Activated B cell treated with CpG ODN at 0.5 μM for 24 hours (primary cell): Measurements from ENCODE around the gene WWP2. TPM values are rescaled to one million over a fixed set of nuclear protein-coding genes. Genes with fewer than 3 reads are reported as not detected.
A peak's percentile ranks its signal among the peaks of the same experiment; 100 is the strongest.
"Not testable (repeated sequence)": the region's sequence is repeated elsewhere in the genome, so short reads cannot be mapped to it uniquely, and the experiment has no call there.

Source experiments
- ATAC-seq: fragments of 200-7000 bp; cut with Tn5 transposase; one replicate; pipeline ENCODE4 v1.10.0; 2021; ENCODE audit warnings: low read depth, mild to moderate bottlenecking, moderate library complexity
- CTCF ChIA-PET: fragments of 350-600 bp; sonication (Branson Sonifier 250); formaldehyde crosslinking; loops from one replicate; lab custom pipeline; 2021; ENCODE audit warnings: antibody characterized with exemption; lab: Charles Lee
- POLR2A ChIA-PET: fragments of 350-600 bp; sonication (Branson Sonifier 250); formaldehyde crosslinking; loops from one replicate; lab custom pipeline; 2021; ENCODE audit warnings: antibody characterized with exemption; lab: Charles Lee
- DNase-seq: peaks from one replicate; pipeline ENCODE4 v3.0.0; 2022
- H3K27ac Mint-ChIP-seq: one replicate; pipeline ENCODE4 v1.8.0; 2020; ENCODE audit warnings: mixed read lengths
- H3K27me3 Mint-ChIP-seq: one replicate; pipeline ENCODE4 v1.8.0; 2021; ENCODE audit warnings: mixed read lengths
- H3K36me3 Mint-ChIP-seq: one replicate; pipeline ENCODE4 v1.8.0; 2021; ENCODE audit warnings: low read depth, mixed read lengths
- H3K4me1 Mint-ChIP-seq: one replicate; pipeline ENCODE4 v1.8.0; 2021; ENCODE audit warnings: mixed read lengths
- H3K4me3 Mint-ChIP-seq: one replicate; pipeline ENCODE4 v1.8.0; 2020; ENCODE audit warnings: mild to moderate bottlenecking, mixed read lengths
- H3K9me3 Mint-ChIP-seq: one replicate; pipeline ENCODE4 v1.8.0; 2020; ENCODE audit warnings: mixed read lengths
- CTCF ChIP-seq: fragments of 200-600 bp; IDR thresholded peaks from one replicate; pipeline ENCODE4 v1.8.0; 2022; ENCODE audit warnings: antibody characterized with exemption, mild to moderate bottlenecking
- intact Hi-C: fragments of 100-400 bp; cut with micrococcal nuclease; formaldehyde crosslinking; loops from one replicate; pipeline ENCODE4 v1.15.1; 2024
- total RNA-seq: library from RNA; stranded (reverse); gene quantifications from 2 replicates; pipeline ENCODE4 v1.2.3, GENCODE V29; 2022

Gene WWP2
- total RNA-seq, 1 donor from 2014 or later = 80.8 TPM

- Mint-ChIP-seq H3K27ac (no peak overlapping the region), H3K4me3 (no peak overlapping the region), H3K27me3 (no peaks in the 10 kb centered on the region), H3K9me3 (no peaks in the 10 kb centered on the region), H3K36me3 (peaks cover 41% of the 10 kb centered on the region), H3K4me1 (peaks cover 18% of the 10 kb centered on the region)
- ChIA-PET POLR2A (no interaction called here), CTCF (no interaction called here)
- intact Hi-C loops = no loop called here
- ATAC-seq (no peak), DNase-seq (no peak)
- TF ChIP-seq CTCF = no peak
Measured at GRCh38 chr16:69821844-69822173, 59.7 kb downstream of the WWP2 start.

GRCh38 chr16:69822174-69822935 is 60.2 kb downstream of the WWP2 start:
- Mint-ChIP-seq H3K9me3 (no peaks in the 10 kb centered on the region), H3K27me3 (no peaks in the 10 kb centered on the region), H3K4me1 (peaks cover 18% of the 10 kb centered on the region), H3K27ac (peak overlapping the region; percentile 35), H3K36me3 (peaks cover 37% of the 10 kb centered on the region), H3K4me3 (no peak overlapping the region)
- ChIA-PET POLR2A (interaction anchor here (0.6 kb wide), 1 partner anchor 468 kb away, joined by 3 read pairs; no protein-coding TSS in a partner anchor), CTCF (interaction anchor here (1.1 kb wide), 1 partner anchor 1294 kb away, joined by 3 read pairs; no protein-coding TSS in a partner anchor)
- intact Hi-C loops = no loop called here
- TF ChIP-seq CTCF = no peak
- DNase-seq (no peak), ATAC-seq (no peak)

GRCh38 chr16:69823831-69824563 is 61.9 kb downstream of the WWP2 start:
- Mint-ChIP-seq H3K27ac (peak overlapping the region; percentile 71), H3K9me3 (no peaks in the 10 kb centered on the region), H3K27me3 (no peaks in the 10 kb centered on the region), H3K36me3 (peaks cover 38% of the 10 kb centered on the region), H3K4me3 (peak overlapping the region; percentile 79), H3K4me1 (peaks cover 18% of the 10 kb centered on the region)
- POLR2A ChIA-PET = no interaction called here
- no peak for TF ChIP-seq CTCF
- intact Hi-C loops = no loop called here
- DNase-seq (peak; percentile 25), ATAC-seq (peak; percentile 93)
- CTCF ChIA-PET = interaction anchor here (1.5 kb wide), 1 partner anchor 29 kb away, joined by 3 read pairs; no protein-coding TSS in a partner anchor

DNA sequence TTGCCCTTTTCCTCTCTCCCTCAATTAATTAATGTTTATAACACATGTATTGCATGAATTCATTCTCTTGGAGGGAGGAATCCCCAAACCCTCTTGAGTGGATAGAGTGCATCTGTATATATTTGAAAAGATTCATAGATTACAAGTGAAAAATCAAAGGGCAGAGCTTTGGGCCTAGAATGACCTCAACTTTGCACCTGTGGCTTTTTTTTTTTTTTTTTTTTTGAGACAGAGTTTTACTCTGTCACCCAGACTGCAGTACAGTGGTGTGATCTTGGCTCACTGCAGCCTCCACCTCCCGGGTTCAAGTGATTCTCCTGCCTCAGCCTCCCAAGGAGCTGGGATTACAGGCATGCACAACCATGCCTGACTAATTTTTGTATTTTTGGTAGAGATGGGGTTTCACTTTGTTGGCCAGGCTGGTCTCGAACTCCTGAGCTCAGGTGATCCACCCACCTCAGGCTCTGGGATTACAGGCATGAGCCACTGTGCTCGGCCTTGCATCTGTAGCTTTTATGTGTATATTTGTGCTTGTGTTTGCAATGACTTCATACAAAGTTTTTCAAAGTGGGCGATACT is 62.5 kb downstream of the WWP2 start:
- H3K27me3 Mint-ChIP-seq, H3K4me3 Mint-ChIP-seq, CTCF ChIA-PET, H3K9me3 Mint-ChIP-seq, DNase-seq, ATAC-seq, intact Hi-C loops: not testable (repeated sequence)
- H3K36me3 Mint-ChIP-seq = peaks cover 38% of the 10 kb centered on the region
- peaks cover 18% of the 10 kb centered on the region for H3K4me1 Mint-ChIP-seq
- POLR2A ChIA-PET = interaction anchor here (0.7 kb wide), 1 partner anchor 480 kb away, joined by 4 read pairs; no protein-coding TSS in a partner anchor
- peak overlapping the region; percentile 71 for H3K27ac Mint-ChIP-seq

DNA sequence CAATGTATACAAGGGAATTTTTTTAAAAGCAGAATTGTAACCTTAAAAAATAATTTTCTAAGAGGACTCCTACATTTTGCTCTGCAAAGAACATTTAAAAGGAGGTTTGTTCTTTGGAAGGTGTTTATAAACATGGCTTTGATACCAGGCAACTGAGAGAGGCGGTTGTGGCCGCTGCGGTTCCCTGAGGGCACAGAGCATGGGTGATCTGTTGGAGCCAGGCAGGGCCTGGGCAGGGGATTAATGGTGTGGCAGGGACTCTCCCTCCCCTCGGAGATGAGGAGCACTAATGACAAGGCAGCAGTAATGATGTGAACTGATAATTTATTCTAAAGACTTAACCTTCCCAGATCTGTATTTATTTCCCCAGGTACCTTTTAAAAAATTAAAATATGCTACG is 65.4 kb downstream of the WWP2 start:
- H3K27ac Mint-ChIP-seq = no peak overlapping the region
- DNase-seq (no peak), ATAC-seq (no peak)
- H3K9me3 Mint-ChIP-seq = no peaks in the 10 kb centered on the region
- H3K36me3 Mint-ChIP-seq = peaks cover 38% of the 10 kb centered on the region
- H3K27me3 Mint-ChIP-seq = no peaks in the 10 kb centered on the region
- H3K4me3 Mint-ChIP-seq = no peak overlapping the region
- POLR2A ChIA-PET = no interaction called here
- H3K4me1 Mint-ChIP-seq = peaks cover 12% of the 10 kb centered on the region
- CTCF ChIA-PET = no interaction called here
- intact Hi-C loops = no loop called here
- TF ChIP-seq CTCF = no peak
